ENCODE measurements around the gene ZNF512.

DNA sequence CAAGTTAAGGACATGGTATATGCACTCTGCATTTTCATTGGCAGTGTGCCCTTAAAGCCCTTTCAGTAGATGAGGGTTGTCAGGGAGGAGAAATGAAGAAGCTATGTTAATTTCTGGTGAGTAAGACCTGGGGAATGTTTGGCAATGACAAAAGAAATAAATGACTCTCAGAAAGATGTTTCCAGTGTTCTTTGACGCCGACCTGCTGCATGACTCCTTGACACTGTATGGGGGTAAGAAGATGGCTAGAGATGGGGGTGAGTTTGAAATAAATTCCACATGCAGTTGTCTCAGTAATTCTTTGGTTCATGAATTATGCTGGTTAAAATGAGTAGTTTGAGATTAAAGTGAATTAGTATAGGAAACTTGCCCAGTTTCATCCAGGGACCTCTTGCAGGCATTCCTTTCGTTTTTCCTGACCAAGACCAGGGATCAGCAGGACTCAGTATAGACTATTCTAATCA, 40.1 kb downstream of the ZNF512 start:
- TF ChIP-seq, protein P1, sequence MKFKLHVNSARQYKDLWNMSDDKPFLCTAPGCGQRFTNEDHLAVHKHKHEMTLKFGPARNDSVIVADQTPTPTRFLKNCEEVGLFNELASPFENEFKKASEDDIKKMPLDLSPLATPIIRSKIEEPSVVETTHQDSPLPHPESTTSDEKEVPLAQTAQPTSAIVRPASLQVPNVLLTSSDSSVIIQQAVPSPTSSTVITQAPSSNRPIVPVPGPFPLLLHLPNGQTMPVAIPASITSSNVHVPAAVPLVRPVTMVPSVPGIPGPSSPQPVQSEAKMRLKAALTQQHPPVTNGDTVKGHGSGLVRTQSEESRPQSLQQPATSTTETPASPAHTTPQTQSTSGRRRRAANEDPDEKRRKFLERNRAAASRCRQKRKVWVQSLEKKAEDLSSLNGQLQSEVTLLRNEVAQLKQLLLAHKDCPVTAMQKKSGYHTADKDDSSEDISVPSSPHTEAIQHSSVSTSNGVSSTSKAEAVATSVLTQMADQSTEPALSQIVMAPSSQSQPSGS (CRISPR knock-in tag; IDR thresholded peaks at IDR 0.05), result no peak
- TF ChIP-seq, protein P2, sequence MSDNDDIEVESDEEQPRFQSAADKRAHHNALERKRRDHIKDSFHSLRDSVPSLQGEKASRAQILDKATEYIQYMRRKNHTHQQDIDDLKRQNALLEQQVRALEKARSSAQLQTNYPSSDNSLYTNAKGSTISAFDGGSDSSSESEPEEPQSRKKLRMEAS (CRISPR knock-in tag; IDR thresholded peaks at IDR 0.05), result no peak
- TF ChIP-seq JUND (IDR thresholded peaks at IDR 0.05; ENCODE audit: borderline replicate concordance, low read depth, low read length) (no peak), JUND (tag; IDR thresholded peaks at IDR 0.05; ENCODE audit: borderline replicate concordance, low read depth, low read length) (no peak), ZNF79 (CRISPR knock-in tag; IDR thresholded peaks at IDR 0.05; ENCODE audit: low read depth) (no peak), CREB1 (IDR thresholded peaks at IDR 0.05) (no peak), CREB1 (CRISPR knock-in tag; IDR thresholded peaks at IDR 0.05) (no peak), TBL1XR1 (IDR thresholded peaks at IDR 0.05; ENCODE audit: low read length in 2 of 2) (no peak), ZC3H4 (CRISPR knock-in tag; IDR thresholded peaks at IDR 0.05; ENCODE audit: borderline replicate concordance) (no peak), NFRKB (IDR thresholded peaks at IDR 0.05; ENCODE audit: low read depth) (no peak), OTX1 (CRISPR knock-in tag; IDR thresholded peaks at IDR 0.05) (no peak)
- TF ChIP-seq, protein P3, sequence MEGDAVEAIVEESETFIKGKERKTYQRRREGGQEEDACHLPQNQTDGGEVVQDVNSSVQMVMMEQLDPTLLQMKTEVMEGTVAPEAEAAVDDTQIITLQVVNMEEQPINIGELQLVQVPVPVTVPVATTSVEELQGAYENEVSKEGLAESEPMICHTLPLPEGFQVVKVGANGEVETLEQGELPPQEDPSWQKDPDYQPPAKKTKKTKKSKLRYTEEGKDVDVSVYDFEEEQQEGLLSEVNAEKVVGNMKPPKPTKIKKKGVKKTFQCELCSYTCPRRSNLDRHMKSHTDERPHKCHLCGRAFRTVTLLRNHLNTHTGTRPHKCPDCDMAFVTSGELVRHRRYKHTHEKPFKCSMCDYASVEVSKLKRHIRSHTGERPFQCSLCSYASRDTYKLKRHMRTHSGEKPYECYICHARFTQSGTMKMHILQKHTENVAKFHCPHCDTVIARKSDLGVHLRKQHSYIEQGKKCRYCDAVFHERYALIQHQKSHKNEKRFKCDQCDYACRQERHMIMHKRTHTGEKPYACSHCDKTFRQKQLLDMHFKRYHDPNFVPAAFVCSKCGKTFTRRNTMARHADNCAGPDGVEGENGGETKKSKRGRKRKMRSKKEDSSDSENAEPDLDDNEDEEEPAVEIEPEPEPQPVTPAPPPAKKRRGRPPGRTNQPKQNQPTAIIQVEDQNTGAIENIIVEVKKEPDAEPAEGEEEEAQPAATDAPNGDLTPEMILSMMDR (IDR thresholded peaks at IDR 0.05 in 2 of 3, conservative IDR thresholded peaks at IDR 0.05 in 1 of 3; ENCODE audit: insufficient read depth in 2 of 3, low read depth in 1 of 3, low read length in 3 of 3), result no peak

Measured in K562 (cell line).